ENCODE results near the gene CEP126.

Gene CEP126

DNA sequence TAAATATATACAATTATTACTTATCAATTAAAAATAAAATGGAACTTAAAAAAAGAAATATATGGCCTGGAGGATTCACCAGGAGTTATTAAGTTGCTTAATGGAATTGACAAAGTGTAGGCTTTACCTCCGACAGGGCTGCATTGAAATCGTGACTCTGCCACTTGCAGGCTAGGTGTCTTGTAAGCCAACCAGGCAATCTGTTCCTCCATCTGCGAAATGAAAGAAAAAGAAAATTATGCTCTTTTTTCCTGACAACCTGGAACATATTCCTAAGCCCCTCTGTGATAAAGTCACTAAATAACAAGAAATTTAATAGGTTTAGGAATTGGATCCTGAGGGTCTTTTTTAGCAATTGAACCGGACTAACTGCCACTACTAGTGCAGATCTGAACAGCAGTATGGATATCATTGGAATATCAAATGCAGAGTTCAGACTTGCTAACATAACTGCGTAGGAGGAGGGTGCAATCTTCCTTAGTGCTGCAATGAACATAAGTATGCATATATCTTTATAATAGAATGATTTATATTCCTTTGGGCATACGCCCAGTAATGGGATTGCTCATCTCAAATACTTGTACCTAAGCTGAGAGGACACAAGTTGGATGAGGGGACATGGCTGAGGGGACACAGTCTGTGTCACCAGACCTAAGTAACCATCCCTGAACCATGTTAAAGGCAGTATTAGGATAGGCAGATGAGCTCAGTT is 42.5 kb upstream of the CEP126 start (continued):
- TF ChIP-seq, protein P1, sequence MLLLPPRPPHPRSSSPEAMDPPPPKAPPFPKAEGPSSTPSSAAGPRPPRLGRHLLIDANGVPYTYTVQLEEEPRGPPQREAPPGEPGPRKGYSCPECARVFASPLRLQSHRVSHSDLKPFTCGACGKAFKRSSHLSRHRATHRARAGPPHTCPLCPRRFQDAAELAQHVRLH (tag by site-specific recombination; IDR thresholded peaks at IDR 0.05), result no peak
- TF ChIP-seq ZNF146 (tag by site-specific recombination; IDR thresholded peaks at IDR 0.05) (no peak), MZF1 (tag by site-specific recombination; IDR thresholded peaks at IDR 0.05; ENCODE audit: borderline replicate concordance) (no peak), ZNF121 (tag by site-specific recombination; IDR thresholded peaks at IDR 0.05) (no peak), HOXC10 (CRISPR knock-in tag; IDR thresholded peaks at IDR 0.05) (no peak), ZNF654 (tag by site-specific recombination; IDR thresholded peaks at IDR 0.05; ENCODE audit: low read depth) (no peak)
- TF ChIP-seq, protein P2, sequence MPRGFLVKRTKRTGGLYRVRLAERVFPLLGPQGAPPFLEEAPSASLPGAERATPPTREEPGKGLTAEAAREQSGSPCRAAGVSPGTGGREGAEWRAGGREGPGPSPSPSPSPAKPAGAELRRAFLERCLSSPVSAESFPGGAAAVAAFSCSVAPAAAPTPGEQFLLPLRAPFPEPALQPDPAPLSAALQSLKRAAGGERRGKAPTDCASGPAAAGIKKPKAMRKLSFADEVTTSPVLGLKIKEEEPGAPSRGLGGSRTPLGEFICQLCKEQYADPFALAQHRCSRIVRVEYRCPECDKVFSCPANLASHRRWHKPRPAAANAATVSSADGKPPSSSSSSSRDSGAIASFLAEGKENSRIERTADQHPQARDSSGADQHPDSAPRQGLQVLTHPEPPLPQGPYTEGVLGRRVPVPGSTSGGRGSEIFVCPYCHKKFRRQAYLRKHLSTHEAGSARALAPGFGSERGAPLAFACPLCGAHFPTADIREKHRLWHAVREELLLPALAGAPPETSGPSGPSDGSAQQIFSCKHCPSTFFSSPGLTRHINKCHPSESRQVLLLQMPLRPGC (tag by site-specific recombination; IDR thresholded peaks at IDR 0.05), result no peak

- CTCF ChIA-PET, result interaction anchor here (0.6 to 4.4 kb wide), 17 partner anchors 10 to 423 kb away, joined by 3 to 21 read pairs (median 3); no protein-coding TSS in a partner anchor
- Histone ChIP-seq H3K9me3 (ENCODE audit: control insufficient read depth, insufficient read depth, low read depth, low read length) (no peaks in the 10 kb centered on the region), H3K36me3 (ENCODE audit: control insufficient read depth in 2 of 2, insufficient read depth in 1 of 2, low read length in 2 of 2) (no peaks in the 10 kb centered on the region), H3K27ac (ENCODE audit: extremely low read depth, low read depth, low read length) (no peak overlapping the region), H3K4me3 (ENCODE audit: low read depth, low read length) (no peak overlapping the region), H3K4me1 (ENCODE audit: control insufficient read depth, insufficient read depth, low read length) (no peaks in the 10 kb centered on the region)
- POLR2A ChIA-PET, result no interaction called here
- no peak for TF ChIP-seq ZNF423 (tag by site-specific recombination; IDR thresholded peaks at IDR 0.05)
- no peak for TF ChIP-seq BCL6B (tag by site-specific recombination; IDR thresholded peaks at IDR 0.05)
- TF ChIP-seq, protein P3, sequence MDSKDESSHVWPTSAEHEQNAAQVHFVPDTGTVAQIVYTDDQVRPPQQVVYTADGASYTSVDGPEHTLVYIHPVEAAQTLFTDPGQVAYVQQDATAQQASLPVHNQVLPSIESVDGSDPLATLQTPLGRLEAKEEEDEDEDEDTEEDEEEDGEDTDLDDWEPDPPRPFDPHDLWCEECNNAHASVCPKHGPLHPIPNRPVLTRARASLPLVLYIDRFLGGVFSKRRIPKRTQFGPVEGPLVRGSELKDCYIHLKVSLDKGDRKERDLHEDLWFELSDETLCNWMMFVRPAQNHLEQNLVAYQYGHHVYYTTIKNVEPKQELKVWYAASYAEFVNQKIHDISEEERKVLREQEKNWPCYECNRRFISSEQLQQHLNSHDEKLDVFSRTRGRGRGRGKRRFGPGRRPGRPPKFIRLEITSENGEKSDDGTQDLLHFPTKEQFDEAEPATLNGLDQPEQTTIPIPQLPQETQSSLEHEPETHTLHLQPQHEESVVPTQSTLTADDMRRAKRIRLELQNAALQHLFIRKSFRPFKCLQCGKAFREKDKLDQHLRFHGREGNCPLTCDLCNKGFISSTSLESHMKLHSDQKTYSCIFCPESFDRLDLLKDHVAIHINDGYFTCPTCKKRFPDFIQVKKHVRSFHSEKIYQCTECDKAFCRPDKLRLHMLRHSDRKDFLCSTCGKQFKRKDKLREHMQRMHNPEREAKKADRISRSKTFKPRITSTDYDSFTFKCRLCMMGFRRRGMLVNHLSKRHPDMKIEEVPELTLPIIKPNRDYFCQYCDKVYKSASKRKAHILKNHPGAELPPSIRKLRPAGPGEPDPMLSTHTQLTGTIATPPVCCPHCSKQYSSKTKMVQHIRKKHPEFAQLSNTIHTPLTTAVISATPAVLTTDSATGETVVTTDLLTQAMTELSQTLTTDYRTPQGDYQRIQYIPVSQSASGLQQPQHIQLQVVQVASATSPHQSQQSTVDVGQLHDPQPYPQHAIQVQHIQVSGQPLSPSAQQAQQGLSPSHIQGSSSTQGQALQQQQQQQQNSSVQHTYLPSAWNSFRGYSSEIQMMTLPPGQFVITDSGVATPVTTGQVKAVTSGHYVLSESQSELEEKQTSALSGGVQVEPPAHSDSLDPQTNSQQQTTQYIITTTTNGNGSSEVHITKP (tag by site-specific recombination; IDR thresholded peaks at IDR 0.05), result no peak
- TF ChIP-seq, protein P4, sequence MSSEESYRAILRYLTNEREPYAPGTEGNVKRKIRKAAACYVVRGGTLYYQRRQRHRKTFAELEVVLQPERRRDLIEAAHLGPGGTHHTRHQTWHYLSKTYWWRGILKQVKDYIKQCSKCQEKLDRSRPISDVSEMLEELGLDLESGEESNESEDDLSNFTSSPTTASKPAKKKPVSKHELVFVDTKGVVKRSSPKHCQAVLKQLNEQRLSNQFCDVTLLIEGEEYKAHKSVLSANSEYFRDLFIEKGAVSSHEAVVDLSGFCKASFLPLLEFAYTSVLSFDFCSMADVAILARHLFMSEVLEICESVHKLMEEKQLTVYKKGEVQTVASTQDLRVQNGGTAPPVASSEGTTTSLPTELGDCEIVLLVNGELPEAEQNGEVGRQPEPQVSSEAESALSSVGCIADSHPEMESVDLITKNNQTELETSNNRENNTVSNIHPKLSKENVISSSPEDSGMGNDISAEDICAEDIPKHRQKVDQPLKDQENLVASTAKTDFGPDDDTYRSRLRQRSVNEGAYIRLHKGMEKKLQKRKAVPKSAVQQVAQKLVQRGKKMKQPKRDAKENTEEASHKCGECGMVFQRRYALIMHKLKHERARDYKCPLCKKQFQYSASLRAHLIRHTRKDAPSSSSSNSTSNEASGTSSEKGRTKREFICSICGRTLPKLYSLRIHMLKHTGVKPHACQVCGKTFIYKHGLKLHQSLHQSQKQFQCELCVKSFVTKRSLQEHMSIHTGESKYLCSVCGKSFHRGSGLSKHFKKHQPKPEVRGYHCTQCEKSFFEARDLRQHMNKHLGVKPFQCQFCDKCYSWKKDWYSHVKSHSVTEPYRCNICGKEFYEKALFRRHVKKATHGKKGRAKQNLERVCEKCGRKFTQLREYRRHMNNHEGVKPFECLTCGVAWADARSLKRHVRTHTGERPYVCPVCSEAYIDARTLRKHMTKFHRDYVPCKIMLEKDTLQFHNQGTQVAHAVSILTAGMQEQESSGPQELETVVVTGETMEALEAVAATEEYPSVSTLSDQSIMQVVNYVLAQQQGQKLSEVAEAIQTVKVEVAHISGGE (tag by site-specific recombination; conservative IDR thresholded peaks at IDR 0.05; ENCODE audit: low read depth), result no peak
Measured at GRCh38 chr11:101880222-101880621, 34.6 kb upstream of the CEP126 start.

- Histone ChIP-seq H3K4me1 (ENCODE audit: control insufficient read depth, insufficient read depth, low read length) (no peaks in the 10 kb centered on the region), H3K36me3 (ENCODE audit: control insufficient read depth in 2 of 2, insufficient read depth in 1 of 2, low read length in 2 of 2) (no peaks in the 10 kb centered on the region), H3K27ac (ENCODE audit: extremely low read depth, low read depth, low read length) (no peak overlapping the region), H3K9me3 (ENCODE audit: control insufficient read depth, insufficient read depth, low read depth, low read length) (no peaks in the 10 kb centered on the region), H3K4me3 (ENCODE audit: low read depth, low read length) (no peak overlapping the region)
- TF ChIP-seq, protein P5, sequence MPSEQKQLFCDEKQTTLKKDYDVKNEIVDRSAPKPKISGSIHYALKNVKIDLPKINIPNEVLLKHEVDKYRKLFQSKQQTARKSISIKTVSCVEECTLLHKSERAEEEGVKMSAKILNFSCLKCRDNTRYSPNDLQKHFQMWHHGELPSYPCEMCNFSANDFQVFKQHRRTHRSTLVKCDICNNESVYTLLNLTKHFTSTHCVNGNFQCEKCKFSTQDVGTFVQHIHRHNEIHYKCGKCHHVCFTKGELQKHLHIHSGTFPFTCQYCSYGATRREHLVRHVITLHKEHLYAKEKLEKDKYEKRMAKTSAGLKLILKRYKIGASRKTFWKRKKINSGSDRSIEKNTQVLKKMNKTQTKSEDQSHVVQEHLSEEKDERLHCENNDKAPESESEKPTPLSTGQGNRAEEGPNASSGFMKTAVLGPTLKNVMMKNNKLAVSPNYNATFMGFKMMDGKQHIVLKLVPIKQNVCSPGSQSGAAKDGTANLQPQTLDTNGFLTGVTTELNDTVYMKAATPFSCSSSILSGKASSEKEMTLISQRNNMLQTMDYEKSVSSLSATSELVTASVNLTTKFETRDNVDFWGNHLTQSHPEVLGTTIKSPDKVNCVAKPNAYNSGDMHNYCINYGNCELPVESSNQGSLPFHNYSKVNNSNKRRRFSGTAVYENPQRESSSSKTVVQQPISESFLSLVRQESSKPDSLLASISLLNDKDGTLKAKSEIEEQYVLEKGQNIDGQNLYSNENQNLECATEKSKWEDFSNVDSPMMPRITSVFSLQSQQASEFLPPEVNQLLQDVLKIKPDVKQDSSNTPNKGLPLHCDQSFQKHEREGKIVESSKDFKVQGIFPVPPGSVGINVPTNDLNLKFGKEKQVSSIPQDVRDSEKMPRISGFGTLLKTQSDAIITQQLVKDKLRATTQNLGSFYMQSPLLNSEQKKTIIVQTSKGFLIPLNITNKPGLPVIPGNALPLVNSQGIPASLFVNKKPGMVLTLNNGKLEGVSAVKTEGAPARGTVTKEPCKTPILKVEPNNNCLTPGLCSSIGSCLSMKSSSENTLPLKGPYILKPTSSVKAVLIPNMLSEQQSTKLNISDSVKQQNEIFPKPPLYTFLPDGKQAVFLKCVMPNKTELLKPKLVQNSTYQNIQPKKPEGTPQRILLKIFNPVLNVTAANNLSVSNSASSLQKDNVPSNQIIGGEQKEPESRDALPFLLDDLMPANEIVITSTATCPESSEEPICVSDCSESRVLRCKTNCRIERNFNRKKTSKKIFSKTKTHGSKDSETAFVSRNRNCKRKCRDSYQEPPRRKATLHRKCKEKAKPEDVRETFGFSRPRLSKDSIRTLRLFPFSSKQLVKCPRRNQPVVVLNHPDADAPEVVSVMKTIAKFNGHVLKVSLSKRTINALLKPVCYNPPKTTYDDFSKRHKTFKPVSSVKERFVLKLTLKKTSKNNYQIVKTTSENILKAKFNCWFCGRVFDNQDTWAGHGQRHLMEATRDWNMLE (tag by site-specific recombination; conservative IDR thresholded peaks at IDR 0.05; ENCODE audit: low read depth), result no peak
- CTCF ChIA-PET, result interaction anchor here (0.8 kb wide), 1 partner anchor 163 kb away, joined by 4 read pairs; no protein-coding TSS in a partner anchor
- POLR2A ChIA-PET, result no interaction called here
Measured at GRCh38 chr11:101881586-101881985, 33.2 kb upstream of the CEP126 start.

Data from HEK293 (cell line).